ENCODE results near the gene DOCK9. TPM values are rescaled to one million over a fixed set of nuclear protein-coding genes. Genes with fewer than 3 reads are reported as not detected.

The DOCK9 gene
- total and polyA plus RNA-seq, 2 donors (not counting 3 experiments of a cell fraction or from before 2014, with no cell fraction given): 147 to 323 TPM

GRCh38 chr13:99014522-99014921 is 36.7 kb upstream of the DOCK9 start:
- H3K4me1 ChIP-seq (ENCODE audit: control insufficient read depth, extremely low read depth, insufficient read depth, low read length): no peaks in the 10 kb centered on the region
- TF ChIP-seq GATA2 (IDR thresholded peaks at IDR 0.05; ENCODE audit: insufficient read depth, insufficient read length, low read depth, low read length): no peak
- TF ChIP-seq JUN (IDR thresholded peaks at IDR 0.05; ENCODE audit: borderline replicate concordance, insufficient read depth, insufficient read length, low read depth): no peak
- TF ChIP-seq POLR2A (IDR thresholded peaks at IDR 0.05; ENCODE audit: low read depth, low read length): no peak
- no peak for TF ChIP-seq MAX (IDR thresholded peaks at IDR 0.05; ENCODE audit: insufficient read depth, insufficient read length)
- TF ChIP-seq POLR2AphosphoS5 (IDR thresholded peaks at IDR 0.05; ENCODE audit: insufficient read depth, low read depth, low read length): no peak
- TF ChIP-seq CTCF (IDR thresholded peaks at IDR 0.05; ENCODE audit: extremely low read depth in 1 of 2, insufficient read depth in 1 of 2, low read depth in 1 of 2, low read length in 2 of 2): no peak
- no peak for TF ChIP-seq EZH2 (IDR thresholded peaks at IDR 0.05; ENCODE audit: borderline replicate concordance, low read depth, low read length, severe bottlenecking)
- TF ChIP-seq MYC (IDR thresholded peaks at IDR 0.05; ENCODE audit: low read depth, low read length): no peak
- no peak for TF ChIP-seq FOS (IDR thresholded peaks at IDR 0.05; ENCODE audit: borderline replicate concordance, insufficient read depth, low read length)
- ChIA-PET POLR2A (no interaction called here), CTCF (interaction anchor here (1.4 kb wide), 1 partner anchor 19 kb away, joined by 4 read pairs; no protein-coding TSS in a partner anchor)
- FAIRE-seq (no peak), DNase-seq (ENCODE audit: low read depth, low spot score) (no peak)
- no peak overlapping the region for H3K4me2 ChIP-seq (ENCODE audit: insufficient read depth, low read length)
- H3K79me2 ChIP-seq (ENCODE audit: control insufficient read depth, insufficient read depth, low read length): no peaks in the 10 kb centered on the region
- H3K36me3 ChIP-seq (ENCODE audit: control insufficient read depth in 2 of 2, extremely low read depth in 1 of 2, insufficient read depth in 2 of 2, low read length in 2 of 2): no peaks in the 10 kb centered on the region
- H4K20me1 ChIP-seq (replicated peaks; ENCODE audit: control insufficient read depth, extremely low read depth, insufficient read depth, low read length): no peaks in the 10 kb centered on the region
- H3K9me1 ChIP-seq (replicated peaks; ENCODE audit: control insufficient read depth, extremely low read depth, insufficient read depth, low read length): no peaks in the 10 kb centered on the region
- H3K4me3 ChIP-seq (replicated peaks in 1 of 3; ENCODE audit: insufficient read depth in 1 of 3, low read depth in 1 of 3, low read length in 3 of 3): no peak overlapping the region
- no TSS peak for BruUV-seq (replicated peaks)
- H3K27me3 ChIP-seq (ENCODE audit: control insufficient read depth in 2 of 2, insufficient read depth in 2 of 2, low read length in 2 of 2): no peaks in the 10 kb centered on the region
- no peak overlapping the region for H3K27ac ChIP-seq (ENCODE audit: insufficient read depth, low read depth, low read length)
- H3K9me3 ChIP-seq (replicated peaks; ENCODE audit: control insufficient read depth, insufficient read depth, low read length): no peaks in the 10 kb centered on the region
- intact Hi-C loops (cut with micrococcal nuclease): no loop called here
- no peak overlapping the region for H3K9ac ChIP-seq (replicated peaks; ENCODE audit: extremely low read depth, insufficient read depth, low read length)
- no peak overlapping the region for H2AFZ ChIP-seq (ENCODE audit: low read depth, low read length)
- dilution Hi-C loops (cut with MboI; ENCODE audit: extremely low pct_ligation_motif_present, low sequenced_read_pairs): no loop called here

Measured in endothelial cell of umbilical vein (primary cell).